Ureter (tissue), 1 donor: ENCODE results near the gene ANKRD40CL. TPM values are rescaled to one million over a fixed set of nuclear protein-coding genes. Genes with fewer than 3 reads are reported as not detected.

Experiments used
- DNase-seq: peaks from one replicate; pipeline ENCODE4 v3.0.0-alpha.2; 2020; ENCODE audit warnings: low spot score
- total RNA-seq: library from RNA; stranded (reverse); gene quantifications from one replicate; pipeline ENCODE4 v1.2.4, GENCODE V29; 2023
- donor health status: DM: yes; HTN: yes; CAD: no.

The ANKRD40CL gene
- total RNA-seq, 1 donor from 2014 or later, result not detected

DNA sequence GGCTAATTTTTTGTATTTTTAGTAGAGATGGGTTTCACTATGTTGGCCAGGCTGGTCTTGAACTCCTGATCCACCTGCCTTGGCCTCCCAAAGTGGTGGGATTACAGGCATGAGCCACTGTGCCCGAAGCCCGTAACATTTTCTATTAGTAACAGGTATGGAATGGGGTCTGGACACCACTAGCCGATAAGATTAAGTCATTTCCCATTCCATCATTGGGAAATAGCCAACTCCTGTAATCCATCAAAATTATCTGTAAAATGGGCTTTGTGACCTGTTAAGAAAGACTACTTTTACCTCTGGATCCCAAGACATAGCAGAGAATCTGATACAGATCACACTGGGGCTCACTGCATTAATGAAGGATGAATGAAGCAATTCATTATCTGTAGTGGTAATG is 51.8 kb downstream of the ANKRD40CL start:
- no peak for DNase-seq

DNA sequence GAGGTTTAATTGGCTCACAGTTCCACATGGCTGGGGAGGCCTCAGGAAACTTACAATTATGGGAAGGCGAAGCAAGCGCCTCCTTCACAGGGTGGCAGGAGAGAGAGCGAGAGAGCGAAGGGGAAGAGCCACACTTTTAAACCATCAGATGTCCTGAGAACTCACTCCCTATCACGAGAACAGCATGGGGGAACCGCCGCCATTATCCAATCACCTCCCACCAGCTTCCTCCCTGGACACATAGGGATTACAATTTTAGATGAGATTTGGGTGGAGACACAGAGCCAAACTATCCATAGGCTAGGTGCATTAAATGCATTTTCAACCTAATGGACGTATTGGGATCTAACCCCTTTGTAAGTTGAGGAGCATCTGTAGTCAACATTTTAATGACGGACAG is 54.7 kb downstream of the ANKRD40CL start:
- DNase-seq, result no peak

Other genes starting within 250 kb of the ANKRD40CL start
- gene EPN3, start 234.8 kb downstream of the ANKRD40CL start, total RNA-seq, result 70.5 TPM
- 101 TPM for gene SPATA20, start 220.3 kb downstream of the ANKRD40CL start, total RNA-seq
- gene CACNA1G, start 206.8 kb downstream of the ANKRD40CL start, total RNA-seq, result 0.36 TPM
- 226 TPM for gene ABCC3, start 132.6 kb downstream of the ANKRD40CL start, total RNA-seq
- gene ANKRD40, start 59.6 kb downstream of the ANKRD40CL start, total RNA-seq, result 42.5 TPM
- gene LUC7L3, start 47.9 kb downstream of the ANKRD40CL start, total RNA-seq, result 113 TPM
- gene WFIKKN2, start 68.1 kb upstream of the ANKRD40CL start, total RNA-seq, result 0.21 TPM
- 195 TPM for gene TOB1, start 98.8 kb upstream of the ANKRD40CL start, total RNA-seq